Loucy (cell line): ENCODE results near the gene NECAP2.

Experiments
- EZH2phosphoT487 ChIP-seq: fragments of 200-600 bp; IDR thresholded peaks from 2 replicates; pipeline ENCODE4 v1.6.1; 2018; ENCODE audit warnings: antibody characterized with exemption, mild to moderate bottlenecking, moderate library complexity, borderline replicate concordance
- TF ChIP-seq, protein P1 (sequence below): fragments of 200-600 bp; sonication (generic); conservative IDR thresholded peaks from 2 replicates; pipeline ENCODE4 v1.5.1; 2014; ENCODE audit warnings: mild to moderate bottlenecking, antibody characterized with exemption, low read length

DNA sequence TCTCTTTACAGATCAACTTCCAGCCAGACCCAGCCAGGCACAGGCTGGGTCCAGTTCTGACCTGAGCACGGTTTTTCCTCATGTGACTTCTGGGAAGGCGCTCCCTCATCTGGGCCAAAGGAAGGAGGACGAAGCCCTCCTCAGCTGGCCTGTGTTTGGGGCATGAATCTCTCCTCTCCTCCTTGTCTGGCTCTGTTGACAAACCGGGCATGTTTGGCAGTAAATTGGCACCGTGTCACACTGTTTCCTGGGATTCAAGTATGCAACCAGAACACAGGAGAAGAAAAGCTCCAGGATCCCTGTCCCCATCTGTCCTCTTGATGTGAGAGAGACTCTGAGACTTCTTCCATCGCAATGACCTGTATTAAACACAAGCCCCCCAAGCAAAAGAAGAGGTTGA lies 18.3 kb downstream of the NECAP2 start:
- TF ChIP-seq, protein P1, sequence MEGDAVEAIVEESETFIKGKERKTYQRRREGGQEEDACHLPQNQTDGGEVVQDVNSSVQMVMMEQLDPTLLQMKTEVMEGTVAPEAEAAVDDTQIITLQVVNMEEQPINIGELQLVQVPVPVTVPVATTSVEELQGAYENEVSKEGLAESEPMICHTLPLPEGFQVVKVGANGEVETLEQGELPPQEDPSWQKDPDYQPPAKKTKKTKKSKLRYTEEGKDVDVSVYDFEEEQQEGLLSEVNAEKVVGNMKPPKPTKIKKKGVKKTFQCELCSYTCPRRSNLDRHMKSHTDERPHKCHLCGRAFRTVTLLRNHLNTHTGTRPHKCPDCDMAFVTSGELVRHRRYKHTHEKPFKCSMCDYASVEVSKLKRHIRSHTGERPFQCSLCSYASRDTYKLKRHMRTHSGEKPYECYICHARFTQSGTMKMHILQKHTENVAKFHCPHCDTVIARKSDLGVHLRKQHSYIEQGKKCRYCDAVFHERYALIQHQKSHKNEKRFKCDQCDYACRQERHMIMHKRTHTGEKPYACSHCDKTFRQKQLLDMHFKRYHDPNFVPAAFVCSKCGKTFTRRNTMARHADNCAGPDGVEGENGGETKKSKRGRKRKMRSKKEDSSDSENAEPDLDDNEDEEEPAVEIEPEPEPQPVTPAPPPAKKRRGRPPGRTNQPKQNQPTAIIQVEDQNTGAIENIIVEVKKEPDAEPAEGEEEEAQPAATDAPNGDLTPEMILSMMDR: no peak
- no peak for TF ChIP-seq EZH2phosphoT487
